HEK293 (cell line): ENCODE measurements around the gene PDZD8.

Experiments
- ZBTB21 ChIP-seq: fragments of 450-650 bp; formaldehyde crosslinking; IDR thresholded peaks from 2 replicates; pipeline ENCODE4 v1.5.1; 2017; ENCODE audit warnings: missing biosample characterization, missing genetic modification characterization
- ZFP3 ChIP-seq: fragments of 450-650 bp; formaldehyde crosslinking; IDR thresholded peaks from 2 replicates; pipeline ENCODE4 v1.5.1; 2016; ENCODE audit warnings: low read depth, missing biosample characterization, missing genetic modification characterization
- ZNF274 ChIP-seq, 2 experiments: fragments of 200-500 bp in 1 of 2; fragments of 450-650 bp in 1 of 2; sonication (Bioruptor generic) in 1 of 2; formaldehyde crosslinking in 1 of 2; IDR thresholded peaks; 2 replicates each; pipeline versions ENCODE4 v1.5.1 to v1.6.1; 2014 to 2016; ENCODE audit warnings: borderline replicate concordance in 1 of 2, inconsistent platforms in 1 of 2, low read length in 1 of 2, missing biosample characterization in 1 of 2, missing genetic modification characterization in 1 of 2
- ZNF529 ChIP-seq: fragments of 450-650 bp; formaldehyde crosslinking; IDR thresholded peaks from 2 replicates; pipeline ENCODE4 v1.5.1; 2017; ENCODE audit warnings: missing genetic modification characterization, missing biosample characterization; ENCODE audit not compliant: insufficient replicate concordance
- TF ChIP-seq, protein P1 (sequence below): fragments of 450-650 bp; formaldehyde crosslinking; IDR thresholded peaks from 2 replicates; pipeline ENCODE4 v1.5.1; 2016; ENCODE audit warnings: missing biosample characterization, missing genetic modification characterization

DNA sequence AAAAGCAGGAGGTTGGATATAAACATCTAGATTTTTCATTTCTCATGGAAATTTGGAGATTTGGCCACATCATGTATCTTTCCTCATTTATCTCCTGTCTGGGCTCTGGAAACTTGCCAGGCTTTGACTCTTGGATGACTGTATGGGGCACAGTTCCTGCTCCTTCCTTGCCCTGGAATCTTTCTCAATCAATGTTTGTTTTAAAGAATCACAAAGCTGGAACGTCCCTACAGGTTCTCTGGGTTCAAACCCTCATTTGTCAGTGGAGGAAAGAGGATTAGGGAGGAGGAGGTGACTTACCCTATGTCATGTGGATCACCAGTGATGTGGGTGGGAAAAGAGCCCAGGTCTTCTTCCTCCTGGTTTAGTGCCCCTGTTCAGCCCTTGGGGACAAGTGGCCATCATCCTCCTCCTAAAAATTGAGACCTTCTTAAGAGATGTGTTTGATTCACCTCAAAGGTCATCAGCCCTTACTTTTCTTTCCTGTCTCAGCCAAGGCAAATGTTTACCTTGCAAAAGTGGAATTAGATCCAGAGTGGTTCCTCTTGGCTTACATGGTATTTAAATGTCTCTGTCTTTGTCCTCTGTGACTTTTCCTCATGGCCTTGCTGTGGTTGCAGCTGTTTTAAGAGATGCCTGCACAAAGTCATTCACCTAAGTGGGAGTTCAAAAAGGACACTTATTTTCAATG, 38.8 kb upstream of the PDZD8 start:
- TF ChIP-seq ZFP3 (tag by site-specific recombination) (no peak), ZNF274 (IDR thresholded peaks at IDR 0.05; ENCODE audit: low read length) (no peak), ZNF274 (tag by site-specific recombination; IDR thresholded peaks at IDR 0.05; ENCODE audit: borderline replicate concordance) (no peak), ZNF529 (tag by site-specific recombination) (no peak), ZBTB21 (tag by site-specific recombination) (no peak)
- TF ChIP-seq, protein P1, sequence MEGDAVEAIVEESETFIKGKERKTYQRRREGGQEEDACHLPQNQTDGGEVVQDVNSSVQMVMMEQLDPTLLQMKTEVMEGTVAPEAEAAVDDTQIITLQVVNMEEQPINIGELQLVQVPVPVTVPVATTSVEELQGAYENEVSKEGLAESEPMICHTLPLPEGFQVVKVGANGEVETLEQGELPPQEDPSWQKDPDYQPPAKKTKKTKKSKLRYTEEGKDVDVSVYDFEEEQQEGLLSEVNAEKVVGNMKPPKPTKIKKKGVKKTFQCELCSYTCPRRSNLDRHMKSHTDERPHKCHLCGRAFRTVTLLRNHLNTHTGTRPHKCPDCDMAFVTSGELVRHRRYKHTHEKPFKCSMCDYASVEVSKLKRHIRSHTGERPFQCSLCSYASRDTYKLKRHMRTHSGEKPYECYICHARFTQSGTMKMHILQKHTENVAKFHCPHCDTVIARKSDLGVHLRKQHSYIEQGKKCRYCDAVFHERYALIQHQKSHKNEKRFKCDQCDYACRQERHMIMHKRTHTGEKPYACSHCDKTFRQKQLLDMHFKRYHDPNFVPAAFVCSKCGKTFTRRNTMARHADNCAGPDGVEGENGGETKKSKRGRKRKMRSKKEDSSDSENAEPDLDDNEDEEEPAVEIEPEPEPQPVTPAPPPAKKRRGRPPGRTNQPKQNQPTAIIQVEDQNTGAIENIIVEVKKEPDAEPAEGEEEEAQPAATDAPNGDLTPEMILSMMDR (tag by site-specific recombination): no peak
